ENCODE results near the gene RPL14. TPM values are rescaled to one million over a fixed set of nuclear protein-coding genes. Genes with fewer than 3 reads are reported as not detected.

RPL14 gene
- total and polyA plus RNA-seq, 2 of the 13 experiments (the other 11 are each of a cell fraction or from before 2014, with no cell fraction given) = 502 to 1,291 TPM

DNA sequence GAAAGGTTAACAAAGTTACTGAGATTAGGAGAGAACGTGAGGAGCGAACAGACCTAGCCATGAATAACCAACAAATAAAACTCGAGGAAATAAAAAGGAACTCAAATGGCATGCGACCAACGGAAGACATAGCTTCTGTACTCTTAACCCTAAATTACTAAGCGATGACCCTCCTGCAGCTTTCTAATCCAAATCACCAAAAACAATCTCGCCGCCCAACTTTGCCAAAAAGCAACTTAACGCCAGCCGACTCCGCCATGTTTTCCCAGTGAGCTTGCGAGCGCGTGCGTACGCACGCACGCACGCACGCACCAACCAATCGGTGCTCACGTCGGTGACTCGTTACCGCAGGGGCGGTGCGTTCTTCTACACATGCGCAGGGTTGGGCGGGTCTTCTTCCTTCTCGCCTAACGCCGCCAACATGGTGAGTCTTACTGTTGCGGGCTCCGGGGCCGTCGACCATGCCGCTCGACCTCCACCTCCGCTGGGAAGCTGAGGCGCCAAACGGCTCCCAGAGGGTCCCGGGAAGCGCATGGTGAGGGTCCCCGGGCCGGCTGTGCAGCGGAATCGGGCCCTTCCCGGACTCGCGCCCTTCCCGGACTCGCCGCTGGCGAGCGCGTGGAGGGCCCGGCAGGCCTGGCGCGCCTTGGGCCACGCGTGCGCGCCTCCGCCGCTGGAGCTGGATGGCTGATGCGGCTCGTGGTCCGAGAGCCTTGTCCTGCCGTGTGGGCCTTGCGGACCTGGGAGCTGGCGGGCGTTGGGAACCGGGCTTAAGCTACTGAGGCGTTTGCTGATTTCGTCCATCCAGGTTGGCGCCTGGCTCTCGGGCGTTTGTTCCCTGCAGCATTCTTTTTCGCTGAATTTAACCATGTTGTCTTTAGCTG is at the start of gene RPL14 (continued):
- TF ChIP-seq, protein P1, sequence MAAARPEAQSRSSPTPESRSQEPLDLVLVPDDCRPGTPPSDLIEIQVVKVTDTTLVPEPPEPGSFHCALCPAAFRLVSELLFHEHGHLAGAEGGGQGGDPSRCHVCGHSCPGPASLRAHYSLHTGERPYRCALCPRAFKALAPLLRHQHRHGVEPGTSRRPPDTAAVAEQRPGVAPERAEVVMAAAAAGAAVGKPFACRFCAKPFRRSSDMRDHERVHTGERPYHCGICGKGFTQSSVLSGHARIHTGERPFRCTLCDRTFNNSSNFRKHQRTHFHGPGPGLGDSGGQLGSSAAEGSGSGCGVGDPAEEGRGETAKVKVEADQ (CRISPR knock-in tag; IDR thresholded peaks at IDR 0.05; ENCODE audit: borderline replicate concordance) = peak; percentile 82; the same call in 1 of the 2 replicates
- TF ChIP-seq ZNF121 (CRISPR knock-in tag; IDR thresholded peaks at IDR 0.05) (peak; percentile 14; the same call in 1 of the 2 replicates), ZBTB1 (CRISPR knock-in tag; IDR thresholded peaks at IDR 0.05; ENCODE audit: borderline replicate concordance) (no peak), TFAP4 (IDR thresholded peaks at IDR 0.05; ENCODE audit: borderline replicate concordance, low read depth) (no peak), TRIM22 (IDR thresholded peaks at IDR 0.05) (no peak), ASH2L (IDR thresholded peaks at IDR 0.05; ENCODE audit: insufficient read length, low read depth, low read length) (peak; percentile 77), NR3C1 (CRISPR knock-in tag; IDR thresholded peaks at IDR 0.05) (no peak), ZNF441 (CRISPR knock-in tag; IDR thresholded peaks at IDR 0.05; ENCODE audit: borderline replicate concordance) (peak; percentile 42; the same call in 1 of the 2 replicates), JUN (CRISPR knock-in tag; IDR thresholded peaks at IDR 0.05) (no peak), ZNF713 (CRISPR knock-in tag; IDR thresholded peaks at IDR 0.05) (0 out of 2 replicates have a peak, but pooled peaks have one; percentile 59), XRCC5 (optimal IDR thresholded peaks at IDR 0.05; ENCODE audit: low read length) (no peak), ZNF562 (CRISPR knock-in tag; IDR thresholded peaks at IDR 0.05; ENCODE audit: borderline replicate concordance) (peak; percentile 36; the same call in 1 of the 2 replicates), ZNF557 (CRISPR knock-in tag; IDR thresholded peaks at IDR 0.05) (no peak), ZNF354B (CRISPR knock-in tag; IDR thresholded peaks at IDR 0.05) (no peak), HMGA1 (CRISPR knock-in tag; conservative IDR thresholded peaks at IDR 0.05) (no peak), ZNF709 (CRISPR knock-in tag; IDR thresholded peaks at IDR 0.05) (peak; percentile 73; the same call in 1 of the 2 replicates), CREBL2 (CRISPR knock-in tag; IDR thresholded peaks at IDR 0.05; ENCODE audit: borderline replicate concordance) (no peak; the same call in 1 of the 2 replicates)
- TF ChIP-seq, protein P2, sequence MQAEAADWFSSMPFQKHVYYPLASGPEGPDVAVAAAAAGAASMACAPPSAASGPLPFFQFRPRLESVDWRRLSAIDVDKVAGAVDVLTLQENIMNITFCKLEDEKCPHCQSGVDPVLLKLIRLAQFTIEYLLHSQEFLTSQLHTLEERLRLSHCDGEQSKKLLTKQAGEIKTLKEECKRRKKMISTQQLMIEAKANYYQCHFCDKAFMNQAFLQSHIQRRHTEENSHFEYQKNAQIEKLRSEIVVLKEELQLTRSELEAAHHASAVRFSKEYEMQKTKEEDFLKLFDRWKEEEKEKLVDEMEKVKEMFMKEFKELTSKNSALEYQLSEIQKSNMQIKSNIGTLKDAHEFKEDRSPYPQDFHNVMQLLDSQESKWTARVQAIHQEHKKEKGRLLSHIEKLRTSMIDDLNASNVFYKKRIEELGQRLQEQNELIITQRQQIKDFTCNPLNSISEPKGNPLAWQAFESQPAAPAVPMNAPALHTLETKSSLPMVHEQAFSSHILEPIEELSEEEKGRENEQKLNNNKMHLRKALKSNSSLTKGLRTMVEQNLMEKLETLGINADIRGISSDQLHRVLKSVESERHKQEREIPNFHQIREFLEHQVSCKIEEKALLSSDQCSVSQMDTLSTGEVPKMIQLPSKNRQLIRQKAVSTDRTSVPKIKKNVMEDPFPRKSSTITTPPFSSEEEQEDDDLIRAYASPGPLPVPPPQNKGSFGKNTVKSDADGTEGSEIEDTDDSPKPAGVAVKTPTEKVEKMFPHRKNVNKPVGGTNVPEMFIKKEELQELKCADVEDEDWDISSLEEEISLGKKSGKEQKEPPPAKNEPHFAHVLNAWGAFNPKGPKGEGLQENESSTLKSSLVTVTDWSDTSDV (CRISPR knock-in tag; IDR thresholded peaks at IDR 0.05) = no peak; the same call in 1 of the 2 replicates
